Measurements from ENCODE around the gene ARL8A. TPM values are rescaled to one million over a fixed set of nuclear protein-coding genes. Genes with fewer than 3 reads are reported as not detected.

The ARL8A gene
- total and polyA plus RNA-seq, 10 of the 15 experiments (the other 5 are each of a cell fraction or from before 2014, with no cell fraction given) = 0.34 to 49.2 (median 15.4) TPM

DNA sequence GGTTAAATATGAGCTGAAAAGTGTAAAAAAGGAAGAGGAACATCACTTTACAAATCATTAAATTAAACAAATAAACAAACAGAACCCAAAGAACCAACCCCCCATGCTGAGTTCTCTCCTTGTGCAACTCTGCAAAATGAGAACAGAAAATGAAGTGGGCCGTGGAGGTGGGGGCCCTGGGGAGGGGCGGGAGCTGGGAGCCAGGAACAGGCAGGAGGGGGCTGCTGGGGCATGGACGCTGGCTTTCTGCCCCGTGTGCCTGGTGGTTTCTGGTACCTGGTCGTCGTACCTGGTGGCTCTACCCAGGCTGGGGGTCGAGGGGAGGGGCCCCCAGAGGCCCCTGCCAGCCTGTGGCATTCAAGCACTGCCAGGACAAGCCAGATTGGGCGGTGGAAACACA lies 11.0 kb downstream of the ARL8A start:
- DNase-seq (ENCODE audit: low read depth, low spot score) (no peak), FAIRE-seq (no peak), ATAC-seq (no peak)
- Histone ChIP-seq H4K20me1 (ENCODE audit: control insufficient read depth, insufficient read depth) (peaks cover 3% of the 10 kb centered on the region; the same call in 1 of the 2 replicates), H3K9me3 (replicated peaks; ENCODE audit: control insufficient read depth, insufficient read depth, low read length) (no peaks in the 10 kb centered on the region), H3K9ac (ENCODE audit: control insufficient read depth, insufficient read depth, low read length) (no peak overlapping the region), H3K4me2 (ENCODE audit: control insufficient read depth, insufficient read depth) (no peak overlapping the region), H3K27ac (ENCODE audit: control insufficient read depth, insufficient read depth) (no peak overlapping the region), H3K36me3 (ENCODE audit: control insufficient read depth in 2 of 2, insufficient read depth in 2 of 2, low read length in 1 of 2) (peaks cover 7 to 23% of the 10 kb centered on the region in 2 experiments), H3K4me3 (no peak overlapping the region), H3K79me2 (ENCODE audit: control insufficient read depth, insufficient read depth, low read length) (no peaks in the 10 kb centered on the region), H3K4me1 (ENCODE audit: control insufficient read depth, insufficient read depth, low read length) (no peaks in the 10 kb centered on the region), H3K27me3 (replicated peaks in 1 of 2; ENCODE audit: control insufficient read depth in 2 of 2, insufficient read depth in 2 of 2, low read length in 1 of 2) (no peaks in the 10 kb centered on the region), H2AFZ (ENCODE audit: control insufficient read depth, low read depth, low read length) (no peak overlapping the region)
- ChIA-PET RAD21 (ENCODE audit: unreplicated experiment) (interaction anchor here (1.4 kb wide), 1 partner anchor 236 kb away, joined by 3 read pairs; no protein-coding TSS in a partner anchor), CTCF (interaction anchor here (2.1 to 4.2 kb wide), 4 partner anchors 15 to 238 kb away, joined by 5 to 48 read pairs (median 24); no protein-coding TSS in a partner anchor), POLR2A (interaction anchor here (0.7 kb wide), 1 partner anchor 165 kb away, joined by 3 read pairs; no protein-coding TSS in a partner anchor), SMC1A (ENCODE audit: uncharacterized antibody, unreplicated experiment) (interaction anchor here (0.7 kb wide), 1 partner anchor 132 kb away, joined by 3 read pairs; no protein-coding TSS in a partner anchor)
- no TSS peak for BruUV-seq (replicated peaks)
- intact Hi-C loops (cut with micrococcal nuclease; ENCODE audit: unreplicated experiment) = no loop called here
- in situ Hi-C loops (cut with MboI) = no loop called here
- 70% methylated on average over 7 of the region's 8 CpGs for WGBS (ENCODE audit: insufficient coverage, insufficient replicate concordance, low lambda C conversion rate, missing lambda C conversion rate)
- TF ChIP-seq ZNF274 (IDR thresholded peaks at IDR 0.05; ENCODE audit: insufficient read depth, insufficient read length) (no peak), POLR2AphosphoS5 (IDR thresholded peaks at IDR 0.05; ENCODE audit: low read length) (no peak), MYB (IDR thresholded peaks at IDR 0.05; ENCODE audit: borderline replicate concordance, low read depth, low read length) (no peak), NR2F1 (conservative IDR thresholded peaks at IDR 0.05) (no peak), ZNF622 (IDR thresholded peaks at IDR 0.05) (no peak), EGR1 (IDR thresholded peaks at IDR 0.05; ENCODE audit: borderline replicate concordance in 1 of 2, low read depth in 2 of 2, low read length in 2 of 2) (no peak), BRCA1 (IDR thresholded peaks at IDR 0.05; ENCODE audit: low read depth, low read length) (no peak), KDM1A (IDR thresholded peaks at IDR 0.05; ENCODE audit: borderline replicate concordance) (no peak), FOS (IDR thresholded peaks at IDR 0.05; ENCODE audit: borderline replicate concordance, extremely low read depth, insufficient read length) (no peak), BACH1 (IDR thresholded peaks at IDR 0.05; ENCODE audit: borderline replicate concordance) (no peak), SIN3A (IDR thresholded peaks at IDR 0.05; ENCODE audit: low read depth, low read length) (no peak), EP300 (IDR thresholded peaks at IDR 0.05; ENCODE audit: borderline replicate concordance in 1 of 2, control insufficient read depth in 1 of 2, low read depth in 2 of 2, low read length in 2 of 2) (no peak)
- TF ChIP-seq, protein P1, sequence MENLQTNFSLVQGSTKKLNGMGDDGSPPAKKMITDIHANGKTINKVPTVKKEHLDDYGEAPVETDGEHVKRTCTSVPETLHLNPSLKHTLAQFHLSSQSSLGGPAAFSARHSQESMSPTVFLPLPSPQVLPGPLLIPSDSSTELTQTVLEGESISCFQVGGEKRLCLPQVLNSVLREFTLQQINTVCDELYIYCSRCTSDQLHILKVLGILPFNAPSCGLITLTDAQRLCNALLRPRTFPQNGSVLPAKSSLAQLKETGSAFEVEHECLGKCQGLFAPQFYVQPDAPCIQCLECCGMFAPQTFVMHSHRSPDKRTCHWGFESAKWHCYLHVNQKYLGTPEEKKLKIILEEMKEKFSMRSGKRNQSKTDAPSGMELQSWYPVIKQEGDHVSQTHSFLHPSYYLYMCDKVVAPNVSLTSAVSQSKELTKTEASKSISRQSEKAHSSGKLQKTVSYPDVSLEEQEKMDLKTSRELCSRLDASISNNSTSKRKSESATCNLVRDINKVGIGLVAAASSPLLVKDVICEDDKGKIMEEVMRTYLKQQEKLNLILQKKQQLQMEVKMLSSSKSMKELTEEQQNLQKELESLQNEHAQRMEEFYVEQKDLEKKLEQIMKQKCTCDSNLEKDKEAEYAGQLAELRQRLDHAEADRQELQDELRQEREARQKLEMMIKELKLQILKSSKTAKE (IDR thresholded peaks at IDR 0.05; ENCODE audit: low read depth, poor library complexity, severe bottlenecking) = no peak
- TF ChIP-seq, protein P2, sequence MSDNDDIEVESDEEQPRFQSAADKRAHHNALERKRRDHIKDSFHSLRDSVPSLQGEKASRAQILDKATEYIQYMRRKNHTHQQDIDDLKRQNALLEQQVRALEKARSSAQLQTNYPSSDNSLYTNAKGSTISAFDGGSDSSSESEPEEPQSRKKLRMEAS (IDR thresholded peaks at IDR 0.05; ENCODE audit: low read depth, low read length) = no peak
- TF ChIP-seq, protein P3, sequence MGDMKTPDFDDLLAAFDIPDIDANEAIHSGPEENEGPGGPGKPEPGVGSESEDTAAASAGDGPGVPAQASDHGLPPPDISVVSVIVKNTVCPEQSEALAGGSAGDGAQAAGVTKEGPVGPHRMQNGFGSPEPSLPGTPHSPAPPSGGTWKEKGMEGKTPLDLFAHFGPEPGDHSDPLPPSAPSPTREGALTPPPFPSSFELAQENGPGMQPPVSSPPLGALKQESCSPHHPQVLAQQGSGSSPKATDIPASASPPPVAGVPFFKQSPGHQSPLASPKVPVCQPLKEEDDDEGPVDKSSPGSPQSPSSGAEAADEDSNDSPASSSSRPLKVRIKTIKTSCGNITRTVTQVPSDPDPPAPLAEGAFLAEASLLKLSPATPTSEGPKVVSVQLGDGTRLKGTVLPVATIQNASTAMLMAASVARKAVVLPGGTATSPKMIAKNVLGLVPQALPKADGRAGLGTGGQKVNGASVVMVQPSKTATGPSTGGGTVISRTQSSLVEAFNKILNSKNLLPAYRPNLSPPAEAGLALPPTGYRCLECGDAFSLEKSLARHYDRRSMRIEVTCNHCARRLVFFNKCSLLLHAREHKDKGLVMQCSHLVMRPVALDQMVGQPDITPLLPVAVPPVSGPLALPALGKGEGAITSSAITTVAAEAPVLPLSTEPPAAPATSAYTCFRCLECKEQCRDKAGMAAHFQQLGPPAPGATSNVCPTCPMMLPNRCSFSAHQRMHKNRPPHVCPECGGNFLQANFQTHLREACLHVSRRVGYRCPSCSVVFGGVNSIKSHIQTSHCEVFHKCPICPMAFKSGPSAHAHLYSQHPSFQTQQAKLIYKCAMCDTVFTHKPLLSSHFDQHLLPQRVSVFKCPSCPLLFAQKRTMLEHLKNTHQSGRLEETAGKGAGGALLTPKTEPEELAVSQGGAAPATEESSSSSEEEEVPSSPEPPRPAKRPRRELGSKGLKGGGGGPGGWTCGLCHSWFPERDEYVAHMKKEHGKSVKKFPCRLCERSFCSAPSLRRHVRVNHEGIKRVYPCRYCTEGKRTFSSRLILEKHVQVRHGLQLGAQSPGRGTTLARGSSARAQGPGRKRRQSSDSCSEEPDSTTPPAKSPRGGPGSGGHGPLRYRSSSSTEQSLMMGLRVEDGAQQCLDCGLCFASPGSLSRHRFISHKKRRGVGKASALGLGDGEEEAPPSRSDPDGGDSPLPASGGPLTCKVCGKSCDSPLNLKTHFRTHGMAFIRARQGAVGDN (IDR thresholded peaks at IDR 0.05) = no peak
- TF ChIP-seq, protein P4, sequence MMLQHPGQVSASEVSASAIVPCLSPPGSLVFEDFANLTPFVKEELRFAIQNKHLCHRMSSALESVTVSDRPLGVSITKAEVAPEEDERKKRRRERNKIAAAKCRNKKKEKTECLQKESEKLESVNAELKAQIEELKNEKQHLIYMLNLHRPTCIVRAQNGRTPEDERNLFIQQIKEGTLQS (IDR thresholded peaks at IDR 0.05; ENCODE audit: borderline replicate concordance, extremely low read depth, low read depth, low read length) = no peak

All from GM12878 (cell line).